ENCODE data around the gene DOCK7.
"Not testable (repeated sequence)": the region's sequence is repeated elsewhere in the genome, so short reads cannot be mapped to it uniquely, and the experiment has no call there.

DOCK7 gene

DNA sequence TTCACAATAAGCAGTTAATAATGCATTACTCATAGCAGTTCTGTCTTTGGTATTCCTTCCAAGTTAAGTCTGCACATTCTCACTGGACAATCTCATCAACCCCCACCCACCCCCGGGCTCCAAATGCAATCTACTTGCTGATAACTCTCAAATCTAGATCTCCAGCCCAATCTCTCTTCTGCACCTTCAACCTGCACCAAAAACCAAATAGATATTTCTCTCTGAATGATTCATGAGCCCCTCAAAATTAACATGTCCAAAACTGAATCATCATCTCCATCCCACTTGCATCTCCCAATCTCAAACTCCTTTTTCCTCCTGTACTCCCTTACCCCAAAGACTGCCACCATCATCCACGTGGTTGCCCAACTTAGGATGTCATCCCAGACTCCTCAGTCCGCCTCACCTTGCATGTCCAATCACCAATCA is 2.7 kb downstream of the DOCK7 start:
- peak overlapping the region; percentile 33 for H3K4me3 Mint-ChIP-seq
- H3K4me1 Mint-ChIP-seq: peaks cover 41% of the 10 kb centered on the region
- no peaks in the 10 kb centered on the region for H3K27me3 Mint-ChIP-seq (ENCODE audit: low read depth, poor library complexity)
- DNase-seq: no peak
- H3K36me3 Mint-ChIP-seq (ENCODE audit: low read depth): peaks cover 6% of the 10 kb centered on the region
- TF ChIP-seq, protein P1, sequence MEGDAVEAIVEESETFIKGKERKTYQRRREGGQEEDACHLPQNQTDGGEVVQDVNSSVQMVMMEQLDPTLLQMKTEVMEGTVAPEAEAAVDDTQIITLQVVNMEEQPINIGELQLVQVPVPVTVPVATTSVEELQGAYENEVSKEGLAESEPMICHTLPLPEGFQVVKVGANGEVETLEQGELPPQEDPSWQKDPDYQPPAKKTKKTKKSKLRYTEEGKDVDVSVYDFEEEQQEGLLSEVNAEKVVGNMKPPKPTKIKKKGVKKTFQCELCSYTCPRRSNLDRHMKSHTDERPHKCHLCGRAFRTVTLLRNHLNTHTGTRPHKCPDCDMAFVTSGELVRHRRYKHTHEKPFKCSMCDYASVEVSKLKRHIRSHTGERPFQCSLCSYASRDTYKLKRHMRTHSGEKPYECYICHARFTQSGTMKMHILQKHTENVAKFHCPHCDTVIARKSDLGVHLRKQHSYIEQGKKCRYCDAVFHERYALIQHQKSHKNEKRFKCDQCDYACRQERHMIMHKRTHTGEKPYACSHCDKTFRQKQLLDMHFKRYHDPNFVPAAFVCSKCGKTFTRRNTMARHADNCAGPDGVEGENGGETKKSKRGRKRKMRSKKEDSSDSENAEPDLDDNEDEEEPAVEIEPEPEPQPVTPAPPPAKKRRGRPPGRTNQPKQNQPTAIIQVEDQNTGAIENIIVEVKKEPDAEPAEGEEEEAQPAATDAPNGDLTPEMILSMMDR (IDR thresholded peaks at IDR 0.05): no peak
- peak overlapping the region; percentile 1 for H3K27ac Mint-ChIP-seq
- no peaks in the 10 kb centered on the region for H3K9me3 Mint-ChIP-seq

DNA sequence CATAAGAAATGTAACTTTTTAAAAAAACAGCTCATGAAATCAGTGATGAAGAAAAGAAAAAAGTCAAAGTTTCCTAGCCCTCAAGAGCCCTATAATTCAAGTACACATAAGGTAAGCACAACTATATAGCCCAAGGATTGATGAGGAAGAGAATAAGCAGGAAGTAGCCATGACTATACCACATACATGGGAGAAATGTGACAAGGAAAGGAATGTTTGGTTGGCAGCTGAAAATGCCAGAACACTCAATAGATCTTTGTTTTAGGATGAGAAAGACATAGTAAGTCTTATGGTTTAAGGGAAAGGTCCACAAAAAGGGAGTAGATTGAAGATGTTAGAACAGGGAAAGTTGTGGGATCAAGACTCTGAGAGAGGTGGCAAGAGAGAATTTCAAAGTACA is 5.7 kb downstream of the DOCK7 start:
- Mint-ChIP-seq H3K9me3 (peaks cover 15% of the 10 kb centered on the region), H3K36me3 (ENCODE audit: low read depth) (peaks cover 25% of the 10 kb centered on the region), H3K4me3 (no peak overlapping the region), H3K27me3 (ENCODE audit: low read depth, poor library complexity) (no peaks in the 10 kb centered on the region), H3K27ac (no peak overlapping the region), H3K4me1 (peaks cover 26% of the 10 kb centered on the region)
- DNase-seq: no peak
- TF ChIP-seq, protein P1 (IDR thresholded peaks at IDR 0.05): no peak

DNA sequence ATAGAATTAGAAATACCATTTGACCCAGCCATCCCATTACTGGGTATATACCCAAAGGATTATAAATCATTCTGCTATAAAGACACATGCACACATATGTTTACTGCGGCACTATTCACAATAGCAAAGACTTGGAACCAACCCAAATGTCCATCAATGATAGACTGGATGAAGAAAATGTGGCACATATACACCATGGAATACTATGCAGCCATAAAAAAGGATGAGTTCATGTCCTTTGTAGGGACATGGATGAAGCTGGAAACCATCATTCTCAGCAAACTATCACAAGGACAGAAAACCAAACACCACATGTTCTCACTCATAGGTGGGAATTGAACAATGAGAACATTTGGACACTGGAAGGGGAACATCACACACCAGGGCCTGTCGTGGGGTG is 7.2 kb downstream of the DOCK7 start:
- not testable (repeated sequence) for DNase-seq

DNA sequence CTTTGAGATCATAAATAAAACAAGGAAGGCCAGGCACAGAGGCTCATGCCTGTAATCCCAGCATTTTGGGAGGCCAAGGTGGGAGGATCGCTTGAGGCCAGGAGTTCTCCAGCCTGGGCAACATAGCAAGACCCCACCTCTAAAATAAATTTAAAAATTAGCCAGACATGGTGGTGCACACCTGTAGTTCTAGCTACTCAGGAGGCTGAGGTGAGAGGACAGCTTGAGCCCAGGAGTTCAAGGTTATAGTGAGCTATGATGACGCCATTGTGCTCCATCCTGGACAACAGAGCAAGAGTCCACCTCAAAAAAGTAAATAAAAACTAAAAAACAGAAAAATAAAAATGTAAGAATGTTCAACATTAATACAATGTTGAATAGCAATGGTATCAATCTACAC is 10.4 kb downstream of the DOCK7 start:
- H3K27me3 Mint-ChIP-seq (ENCODE audit: low read depth, poor library complexity); DNase-seq; H3K4me3 Mint-ChIP-seq; H3K27ac Mint-ChIP-seq: not testable (repeated sequence)
- Mint-ChIP-seq H3K36me3 (ENCODE audit: low read depth) (peaks cover 39% of the 10 kb centered on the region), H3K9me3 (peaks cover 15% of the 10 kb centered on the region), H3K4me1 (peaks cover 12% of the 10 kb centered on the region)

More for the DNA sequence above, 7.2 kb downstream of the DOCK7 start:
- peaks cover 15% of the 10 kb centered on the region for H3K9me3 Mint-ChIP-seq
- peaks cover 26% of the 10 kb centered on the region for H3K4me1 Mint-ChIP-seq
- H3K27me3 Mint-ChIP-seq (ENCODE audit: low read depth, poor library complexity); H3K27ac Mint-ChIP-seq; H3K4me3 Mint-ChIP-seq: not testable (repeated sequence)
- H3K36me3 Mint-ChIP-seq (ENCODE audit: low read depth): peaks cover 31% of the 10 kb centered on the region

DNA sequence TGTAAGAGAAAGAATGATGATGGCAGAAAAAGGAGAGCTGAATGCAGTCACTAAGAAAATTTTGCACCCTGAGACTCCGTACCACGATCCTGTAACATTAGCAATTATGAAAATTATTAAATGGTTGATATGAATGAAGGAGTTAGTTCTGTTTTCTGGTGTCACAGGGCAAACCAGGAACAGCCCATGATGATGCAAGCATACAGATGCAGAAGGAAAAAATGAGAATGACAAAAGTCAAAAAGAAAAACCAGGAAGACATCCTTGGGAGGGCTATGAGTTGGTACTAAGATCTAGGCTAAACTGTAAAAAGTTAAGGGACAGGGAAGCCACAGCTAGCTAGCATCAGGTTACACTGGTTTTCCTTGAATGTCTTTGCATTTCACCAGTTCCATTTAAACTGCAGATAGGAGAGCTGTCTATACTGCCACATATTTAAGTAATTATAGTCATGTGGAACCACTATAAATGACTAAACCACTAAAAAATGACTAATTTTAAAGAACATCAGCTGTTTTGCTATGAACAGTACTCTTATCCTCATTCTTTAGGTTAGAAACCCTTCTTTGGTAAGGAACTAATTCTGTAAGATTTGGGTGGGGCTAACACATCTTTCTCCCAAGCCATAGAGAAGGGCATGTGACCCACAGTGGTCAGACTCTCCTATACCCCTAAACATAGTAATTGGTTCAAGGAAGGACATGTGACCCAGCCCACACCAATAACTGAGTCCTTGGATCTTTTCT is 11.4 kb downstream of the DOCK7 start:
- H3K4me1 Mint-ChIP-seq: peaks cover 12% of the 10 kb centered on the region
- TF ChIP-seq, protein P1 (IDR thresholded peaks at IDR 0.05): no peak
- H3K36me3 Mint-ChIP-seq (ENCODE audit: low read depth): peaks cover 39% of the 10 kb centered on the region
- no peaks in the 10 kb centered on the region for H3K27me3 Mint-ChIP-seq (ENCODE audit: low read depth, poor library complexity)
- peaks cover 15% of the 10 kb centered on the region for H3K9me3 Mint-ChIP-seq
- no peak for DNase-seq
- H3K4me3 Mint-ChIP-seq: no peak overlapping the region
- H3K27ac Mint-ChIP-seq: no peak overlapping the region

DNA sequence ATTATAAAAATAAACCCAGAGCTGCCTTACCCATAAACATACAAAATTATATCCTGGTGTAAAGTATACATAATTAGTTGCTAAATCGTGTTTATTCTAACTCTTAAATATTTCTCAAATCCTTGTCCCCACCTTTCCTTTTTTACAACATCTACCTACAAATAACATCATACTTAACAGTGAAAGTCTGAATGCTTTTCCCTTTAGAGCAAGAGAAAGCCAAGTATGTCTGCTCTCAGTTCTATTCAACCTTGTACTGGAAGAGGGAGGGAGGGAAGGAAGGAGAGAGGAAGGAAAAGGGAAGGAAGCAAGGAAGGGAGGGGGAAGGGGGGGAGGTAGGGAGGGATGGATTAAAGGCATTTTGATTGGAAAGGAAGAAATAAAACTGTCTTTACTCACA is 14.6 kb downstream of the DOCK7 start:
- H3K36me3 Mint-ChIP-seq (ENCODE audit: low read depth): peaks cover 47% of the 10 kb centered on the region
- H3K4me1 Mint-ChIP-seq: peaks cover 12% of the 10 kb centered on the region
- TF ChIP-seq, protein P1 (IDR thresholded peaks at IDR 0.05): no peak
- no peak for DNase-seq
- no peak overlapping the region for H3K4me3 Mint-ChIP-seq
- H3K27ac Mint-ChIP-seq: no peak overlapping the region
- no peaks in the 10 kb centered on the region for H3K27me3 Mint-ChIP-seq (ENCODE audit: low read depth, poor library complexity)
- peaks cover 15% of the 10 kb centered on the region for H3K9me3 Mint-ChIP-seq

DNA sequence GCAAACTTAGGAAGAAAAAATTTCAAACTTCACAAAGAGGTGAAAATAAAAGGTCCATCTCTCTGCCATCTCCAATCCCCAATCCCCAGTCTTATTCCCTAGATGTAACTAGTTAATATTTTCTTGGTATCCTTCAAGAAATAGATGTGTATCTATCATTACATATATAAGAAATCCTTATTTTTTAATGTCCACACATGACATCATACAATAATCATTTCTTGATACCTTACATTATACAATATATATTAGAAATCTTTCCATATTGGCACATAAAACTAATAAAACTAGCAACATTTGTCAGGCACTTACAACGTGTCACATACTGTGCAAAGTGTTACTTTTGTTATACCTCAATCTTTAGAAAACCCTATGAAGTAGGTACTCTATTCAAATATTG is 16.2 kb downstream of the DOCK7 start:
- H3K36me3 Mint-ChIP-seq (ENCODE audit: low read depth): peaks cover 43% of the 10 kb centered on the region
- H3K4me1 Mint-ChIP-seq: peaks cover 8% of the 10 kb centered on the region
- no peak overlapping the region for H3K4me3 Mint-ChIP-seq
- H3K27me3 Mint-ChIP-seq (ENCODE audit: low read depth, poor library complexity): no peaks in the 10 kb centered on the region
- no peak overlapping the region for H3K27ac Mint-ChIP-seq
- TF ChIP-seq, protein P1 (IDR thresholded peaks at IDR 0.05): no peak
- DNase-seq: no peak
- peaks cover 12% of the 10 kb centered on the region for H3K9me3 Mint-ChIP-seq

Data from nephron progenitor cell (in vitro differentiated cells).